Panc1 (cell line): Measurements from ENCODE around the gene APBB1IP.

Source experiments
- POLR2AphosphoS5 ChIP-seq: IDR thresholded peaks from 2 replicates; pipeline ENCODE4 v1.6.1; 2012; ENCODE audit warnings: mild to moderate bottlenecking, low read depth, low read length, moderate library complexity
- TF ChIP-seq, protein P1 (sequence below): fragments of 450-650 bp; IDR thresholded peaks from 2 replicates; pipeline ENCODE4 v1.5.1; 2017; ENCODE audit warnings: mild to moderate bottlenecking
- TF ChIP-seq, protein P2 (sequence below), 2 experiments: IDR thresholded peaks; 2 replicates each; pipeline ENCODE4 v1.6.1; 2011 to 2012; ENCODE audit warnings: low read depth in 2 of 2, control low read depth in 1 of 2, low read length in 1 of 2, mild to moderate bottlenecking in 1 of 2, moderate library complexity in 1 of 2; ENCODE audit not compliant: insufficient read depth in 1 of 2

DNA sequence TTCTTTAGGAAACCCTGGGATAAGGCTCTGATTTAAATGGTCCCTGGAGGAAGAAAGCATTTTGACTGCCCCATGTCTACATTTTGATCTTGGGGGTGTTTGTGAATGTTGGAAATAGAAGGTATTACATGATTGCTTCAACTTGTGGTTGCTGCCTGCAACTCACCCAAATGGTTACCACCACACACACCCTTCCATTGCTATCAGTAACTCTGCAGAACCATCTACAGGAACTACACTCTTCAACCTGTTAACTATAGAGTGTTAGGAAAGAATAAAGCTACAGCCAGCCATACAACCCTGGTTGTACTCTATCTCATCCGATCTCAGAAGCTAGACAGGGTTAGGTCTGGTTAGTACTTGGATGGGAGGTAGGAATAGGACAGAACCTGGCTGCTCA is 71.2 kb downstream of the APBB1IP start:
- TF ChIP-seq POLR2AphosphoS5, result no peak
- TF ChIP-seq, protein P1, sequence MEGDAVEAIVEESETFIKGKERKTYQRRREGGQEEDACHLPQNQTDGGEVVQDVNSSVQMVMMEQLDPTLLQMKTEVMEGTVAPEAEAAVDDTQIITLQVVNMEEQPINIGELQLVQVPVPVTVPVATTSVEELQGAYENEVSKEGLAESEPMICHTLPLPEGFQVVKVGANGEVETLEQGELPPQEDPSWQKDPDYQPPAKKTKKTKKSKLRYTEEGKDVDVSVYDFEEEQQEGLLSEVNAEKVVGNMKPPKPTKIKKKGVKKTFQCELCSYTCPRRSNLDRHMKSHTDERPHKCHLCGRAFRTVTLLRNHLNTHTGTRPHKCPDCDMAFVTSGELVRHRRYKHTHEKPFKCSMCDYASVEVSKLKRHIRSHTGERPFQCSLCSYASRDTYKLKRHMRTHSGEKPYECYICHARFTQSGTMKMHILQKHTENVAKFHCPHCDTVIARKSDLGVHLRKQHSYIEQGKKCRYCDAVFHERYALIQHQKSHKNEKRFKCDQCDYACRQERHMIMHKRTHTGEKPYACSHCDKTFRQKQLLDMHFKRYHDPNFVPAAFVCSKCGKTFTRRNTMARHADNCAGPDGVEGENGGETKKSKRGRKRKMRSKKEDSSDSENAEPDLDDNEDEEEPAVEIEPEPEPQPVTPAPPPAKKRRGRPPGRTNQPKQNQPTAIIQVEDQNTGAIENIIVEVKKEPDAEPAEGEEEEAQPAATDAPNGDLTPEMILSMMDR, result no peak
- TF ChIP-seq, protein P2, sequence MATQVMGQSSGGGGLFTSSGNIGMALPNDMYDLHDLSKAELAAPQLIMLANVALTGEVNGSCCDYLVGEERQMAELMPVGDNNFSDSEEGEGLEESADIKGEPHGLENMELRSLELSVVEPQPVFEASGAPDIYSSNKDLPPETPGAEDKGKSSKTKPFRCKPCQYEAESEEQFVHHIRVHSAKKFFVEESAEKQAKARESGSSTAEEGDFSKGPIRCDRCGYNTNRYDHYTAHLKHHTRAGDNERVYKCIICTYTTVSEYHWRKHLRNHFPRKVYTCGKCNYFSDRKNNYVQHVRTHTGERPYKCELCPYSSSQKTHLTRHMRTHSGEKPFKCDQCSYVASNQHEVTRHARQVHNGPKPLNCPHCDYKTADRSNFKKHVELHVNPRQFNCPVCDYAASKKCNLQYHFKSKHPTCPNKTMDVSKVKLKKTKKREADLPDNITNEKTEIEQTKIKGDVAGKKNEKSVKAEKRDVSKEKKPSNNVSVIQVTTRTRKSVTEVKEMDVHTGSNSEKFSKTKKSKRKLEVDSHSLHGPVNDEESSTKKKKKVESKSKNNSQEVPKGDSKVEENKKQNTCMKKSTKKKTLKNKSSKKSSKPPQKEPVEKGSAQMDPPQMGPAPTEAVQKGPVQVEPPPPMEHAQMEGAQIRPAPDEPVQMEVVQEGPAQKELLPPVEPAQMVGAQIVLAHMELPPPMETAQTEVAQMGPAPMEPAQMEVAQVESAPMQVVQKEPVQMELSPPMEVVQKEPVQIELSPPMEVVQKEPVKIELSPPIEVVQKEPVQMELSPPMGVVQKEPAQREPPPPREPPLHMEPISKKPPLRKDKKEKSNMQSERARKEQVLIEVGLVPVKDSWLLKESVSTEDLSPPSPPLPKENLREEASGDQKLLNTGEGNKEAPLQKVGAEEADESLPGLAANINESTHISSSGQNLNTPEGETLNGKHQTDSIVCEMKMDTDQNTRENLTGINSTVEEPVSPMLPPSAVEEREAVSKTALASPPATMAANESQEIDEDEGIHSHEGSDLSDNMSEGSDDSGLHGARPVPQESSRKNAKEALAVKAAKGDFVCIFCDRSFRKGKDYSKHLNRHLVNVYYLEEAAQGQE (IDR thresholded peaks at IDR 0.05; ENCODE audit: insufficient read depth in 1 of 2, low read depth in 2 of 2, low read length in 1 of 2), result no peak
